Measurements from ENCODE around the gene GSAP. TPM values are rescaled to one million over a fixed set of nuclear protein-coding genes. Genes with fewer than 3 reads are reported as not detected.

GSAP gene
- total and polyA plus RNA-seq, 2 of the 4 experiments (the other 2 are of a cell fraction) = 1.6 to 1.8 TPM

- Histone ChIP-seq H3K4me2 (ENCODE audit: low read depth, low read length) (no peak overlapping the region), H3K14ac (replicated peaks; ENCODE audit: low read depth, low read length) (no peak overlapping the region), H3K36me3 (ENCODE audit: control insufficient read depth, insufficient read depth, low read length) (peaks cover 5% of the 10 kb centered on the region; the same call in 1 of the 2 replicates), H3K27ac (ENCODE audit: insufficient read depth, low read length) (no peak overlapping the region), H2BK20ac (ENCODE audit: low read depth, low read length) (no peak overlapping the region), H3K56ac (ENCODE audit: extremely low read depth, insufficient read depth, low read length) (no peak overlapping the region), H3K27me3 (ENCODE audit: control insufficient read depth, insufficient read depth, low read length) (no peaks in the 10 kb centered on the region), H3K18ac (ENCODE audit: low read depth, low read length) (peak overlapping the region; percentile 35; the same call in 1 of the 2 replicates), H2BK120ac (ENCODE audit: low read depth, low read length) (no peak overlapping the region), H4K91ac (ENCODE audit: insufficient read depth, low read depth, low read length) (no peak overlapping the region), H3K4me1 (ENCODE audit: control insufficient read depth, insufficient read depth, low read length) (peaks cover 2% of the 10 kb centered on the region), H3K4ac (ENCODE audit: low read depth, low read length) (no peak overlapping the region), H3K4me3 (ENCODE audit: insufficient read depth, low read depth, low read length) (no peak overlapping the region), H3K9me3 (ENCODE audit: control insufficient read depth, insufficient read depth, low read length) (no peaks in the 10 kb centered on the region), H2AFZ (replicated peaks; ENCODE audit: low read length, poor library complexity) (no peak overlapping the region), H3K9ac (ENCODE audit: low read depth, low read length) (no peak overlapping the region), H2AK9ac (replicated peaks; ENCODE audit: low read depth, low read length, poor library complexity) (no peak overlapping the region), H2BK5ac (ENCODE audit: low read depth, low read length, poor library complexity, severe bottlenecking) (no peak overlapping the region), H4K5ac (ENCODE audit: low read depth, low read length) (peak overlapping the region; percentile 43; the same call in 1 of the 2 replicates), H2BK15ac (ENCODE audit: low read depth, low read length) (no peak overlapping the region), H3K79me1 (ENCODE audit: low read depth in 1 of 2, low read length in 2 of 2) (no peaks in the 10 kb centered on the region), H3K9me1 (ENCODE audit: insufficient read depth, low read length) (peaks cover 2% of the 10 kb centered on the region; the same call in 1 of the 2 replicates), H3K23ac (ENCODE audit: low read depth, low read length) (no peak overlapping the region), H2AK5ac (ENCODE audit: low read depth, low read length) (no peak overlapping the region), H4K20me1 (ENCODE audit: insufficient read depth, low read length) (no peaks in the 10 kb centered on the region), H4K8ac (ENCODE audit: low read depth in 2 of 2, low read length in 2 of 2) (no peak overlapping the region)
- POLR2A ChIA-PET (ENCODE audit: unreplicated experiment) = no interaction called here
- WGBS, 2 experiments (ENCODE audit: extremely low coverage in 2 of 2, insufficient read length in 1 of 2) = no CpG with 5 or more reads among the region's 2 CpGs
- TF ChIP-seq RFX5 (IDR thresholded peaks at IDR 0.05; ENCODE audit: low read depth, low read length) (no peak), FOS (IDR thresholded peaks at IDR 0.05; ENCODE audit: low read depth, low read length) (no peak), CTCF (conservative IDR thresholded peaks at IDR 0.05; ENCODE audit: low read depth, low read length) (no peak), MXI1 (IDR thresholded peaks at IDR 0.05; ENCODE audit: borderline replicate concordance, low read depth, low read length) (no peak), CHD1 (IDR thresholded peaks at IDR 0.05; ENCODE audit: low read depth, low read length) (no peak), ELK1 (IDR thresholded peaks at IDR 0.05; ENCODE audit: borderline replicate concordance, low read depth, low read length) (no peak), CEBPB (IDR thresholded peaks at IDR 0.05; ENCODE audit: low read depth, low read length) (no peak), MAFK (IDR thresholded peaks at IDR 0.05; ENCODE audit: low read depth, low read length) (no peak), RAD21 (IDR thresholded peaks at IDR 0.05; ENCODE audit: low read length) (no peak), BHLHE40 (IDR thresholded peaks at IDR 0.05; ENCODE audit: low read depth, low read length) (no peak), USF2 (IDR thresholded peaks at IDR 0.05; ENCODE audit: low read depth, low read length) (no peak), MAZ (IDR thresholded peaks at IDR 0.05; ENCODE audit: borderline replicate concordance, low read depth, low read length) (no peak), SMC3 (IDR thresholded peaks at IDR 0.05; ENCODE audit: low read depth, low read length) (no peak), POLR2A (IDR thresholded peaks at IDR 0.05; ENCODE audit: low read depth, low read length) (no peak), NFE2L2 (IDR thresholded peaks at IDR 0.05; ENCODE audit: low read depth, low read length) (no peak)
- intact Hi-C loops (cut with micrococcal nuclease) = no loop called here
- no TSS peak for BruUV-seq (replicated peaks)
- dilution Hi-C loops (cut with HindIII; ENCODE audit: low sequenced_read_pairs, unreplicated experiment) = no loop called here
- in situ Hi-C loops (cut with MboI; ENCODE audit: low sequenced_read_pairs) = no loop called here
- CTCF ChIA-PET = no interaction called here
- ATAC-seq (ENCODE audit: low read depth) = no peak
- no peak for DNase-seq
Measured at GRCh38 chr7:77313085-77313484, 103.1 kb downstream of the GSAP start.

Data from IMR-90 (cell line).